HUDEP-2 (cell line): Measurements from ENCODE around the gene HEPACAM.
"Not testable (repeated sequence)": the region's sequence is repeated elsewhere in the genome, so short reads cannot be mapped to it uniquely, and the experiment has no call there.

Experiments used
- DNase-seq, 76 experiments: peaks; one replicate each; lab custom pipeline; 2025; ENCODE audit not compliant: unreplicated experiment in 76 of 76; lab: John Stamatoyannopoulos, UW

HEPACAM gene

GRCh38 chr11:124935548-124936514 lies at the start of gene HEPACAM:
HEPACAM (minus strand) TSS chr11:124936047; CDS start chr11:124936006, 41 bp downstream.
- no peak for DNase-seq

- DNase-seq = no peak
Measured at GRCh38 chr11:124984512-124984854, 48.6 kb upstream of the HEPACAM start.

GRCh38 chr11:124983674-124984511 lies 48.0 kb upstream of the HEPACAM start:
- DNase-seq = no peak

GRCh38 chr11:124982043-124982442 lies 46.2 kb upstream of the HEPACAM start:
- DNase-seq = no peak

- no peak for DNase-seq
Measured at GRCh38 chr11:124978316-124978715, 42.5 kb upstream of the HEPACAM start.

- no peak for DNase-seq
Measured at GRCh38 chr11:124977006-124977405, 41.2 kb upstream of the HEPACAM start.

GRCh38 chr11:124976531-124976930 lies 40.7 kb upstream of the HEPACAM start:
- DNase-seq = no peak

- no peak for DNase-seq
Measured at GRCh38 chr11:124971810-124972209, 36.0 kb upstream of the HEPACAM start.

GRCh38 chr11:124970925-124971324 lies 35.1 kb upstream of the HEPACAM start:
- DNase-seq = peak in 1 of 76 experiments; percentile 2

GRCh38 chr11:124968197-124968596 lies 32.4 kb upstream of the HEPACAM start:
- not testable (repeated sequence) for DNase-seq

- peak in 33 of 76 experiments; percentile 5 to 71 (median 41) for DNase-seq
Measured at GRCh38 chr11:124961972-124962609, 26.2 kb upstream of the HEPACAM start.

- peak in 7 of 76 experiments; percentile 6 to 45 (median 21) for DNase-seq
Measured at GRCh38 chr11:124955035-124955434, 19.2 kb upstream of the HEPACAM start.

GRCh38 chr11:124954590-124954955 lies 18.7 kb upstream of the HEPACAM start:
- DNase-seq = peak in 9 of 76 experiments; percentile 2 to 49 (median 21)

- peak; percentile 12 to 98 (median 94) for DNase-seq
Measured at GRCh38 chr11:124953753-124954589, 18.1 kb upstream of the HEPACAM start, which contains the start of gene CCDC15. CCDC15 (plus strand) TSS chr11:124954202; CDS start chr11:124954733, 531 bp downstream.

GRCh38 chr11:124951341-124951740 lies 15.5 kb upstream of the HEPACAM start:
- no peak for DNase-seq

- DNase-seq = no peak
Measured at GRCh38 chr11:124950601-124951330, 14.9 kb upstream of the HEPACAM start.

- no peak for DNase-seq
Measured at GRCh38 chr11:124946735-124947141, 10.9 kb upstream of the HEPACAM start.

- DNase-seq = no peak
Measured at GRCh38 chr11:124945826-124946225, 10.0 kb upstream of the HEPACAM start.

GRCh38 chr11:124944565-124944964 lies 8.7 kb upstream of the HEPACAM start:
- no peak for DNase-seq
